Naive thymus-derived CD8-positive, alpha-beta T cell (primary cell): ENCODE measurements around the gene KAZALD1. TPM values are rescaled to one million over a fixed set of nuclear protein-coding genes. Genes with fewer than 3 reads are reported as not detected.
A peak's percentile ranks its signal among the peaks of the same experiment; 100 is the strongest.

ENCODE experiments used
- ATAC-seq, 2 donors: fragments of 150-1000 bp; cut with Tn5 transposase in 1 of 2; sonication (Bioruptor Pico), chemical (Tn5 transposase) in 1 of 2; 1 replicate in 1 of 2; 2 replicates in 1 of 2; pipeline ENCODE4 v1.10.0; 2021; ENCODE audit warnings: mild to moderate bottlenecking in 2 of 2, moderate library complexity in 2 of 2
- POLR2A ChIA-PET: fragments of 350-600 bp; sonication (Branson Sonifier 250); formaldehyde crosslinking; loops from one replicate; lab custom pipeline; 2021; ENCODE audit warnings: antibody characterized with exemption; lab: Charles Lee
- DNase-seq, 10 donors: peaks; one replicate each; pipeline versions ENCODE4 v3.0.0 to v3.0.0-alpha.2; 2020 to 2022
- H3K27ac Mint-ChIP-seq, 10 donors: one replicate each; pipeline ENCODE4 v1.8.0; 2020 to 2022; ENCODE audit warnings: mild to moderate bottlenecking in 10 of 10, mixed read lengths in 10 of 10, moderate library complexity in 4 of 10, inconsistent platforms in 1 of 10
- H3K27me3 Mint-ChIP-seq, 5 donors: one replicate each; pipeline ENCODE4 v1.8.0; 2021 to 2022; ENCODE audit warnings: mixed read lengths in 5 of 5
- H3K36me3 Mint-ChIP-seq, 3 donors: one replicate each; pipeline ENCODE4 v1.8.0; 2020 to 2022; ENCODE audit warnings: mixed read lengths in 3 of 3, mild to moderate bottlenecking in 2 of 3, inconsistent platforms in 1 of 3
- H3K4me1 Mint-ChIP-seq, 4 donors: one replicate each; pipeline ENCODE4 v1.8.0; 2021 to 2022; ENCODE audit warnings: mixed read lengths in 4 of 4
- H3K4me3 Mint-ChIP-seq, 10 donors: one replicate each; pipeline ENCODE4 v1.8.0; 2020 to 2022; ENCODE audit warnings: mild to moderate bottlenecking in 10 of 10, mixed read lengths in 10 of 10, moderate library complexity in 6 of 10, inconsistent platforms in 1 of 10
- H3K9me3 Mint-ChIP-seq, 9 donors: one replicate each; pipeline ENCODE4 v1.8.0; 2020 to 2022; ENCODE audit warnings: mixed read lengths in 9 of 9, mild to moderate bottlenecking in 3 of 9, inconsistent platforms in 1 of 9, moderate library complexity in 1 of 9
- polyA plus RNA-seq, 3 donors: library from polyadenylated mRNA; unstranded; fragments of 300-500 nt; fragmentation: Illumina TruSeq; gene quantifications; one replicate each; pipeline ENCODE4 v1.2.3, GENCODE V29; 2021
- total RNA-seq, 8 experiments: library from RNA in 2 of 8; stranded (reverse) in 2 of 8; gene quantifications; one replicate each; pipeline ENCODE4 v1.2.3 and lab custom pipeline; 2021 to 2026

Gene KAZALD1
- total and polyA plus RNA-seq, 5 experiments from 2014 or later, result not detected

GRCh38 chr10:101076630-101077029, 14.8 kb downstream of the KAZALD1 start:
- DNase-seq (no peak), ATAC-seq (no peak)
- H3K27ac Mint-ChIP-seq, result no peak overlapping the region
- peaks cover 0 to 2% (median 0%) of the 10 kb centered on the region in 3 donors for H3K36me3 Mint-ChIP-seq
- no peak overlapping the region for H3K4me3 Mint-ChIP-seq
- H3K27me3 Mint-ChIP-seq, result peaks cover 33 to 85% (median 62%) of the 10 kb centered on the region in 5 donors
- peaks cover 0 to 14% (median under 1%) of the 10 kb centered on the region in 4 donors for H3K4me1 Mint-ChIP-seq
- peaks cover 0 to 2% (median 0%) of the 10 kb centered on the region in 9 donors for H3K9me3 Mint-ChIP-seq
- POLR2A ChIA-PET, result no interaction called here

GRCh38 chr10:101079874-101080273, 18.1 kb downstream of the KAZALD1 start:
- POLR2A ChIA-PET, result no interaction called here
- Mint-ChIP-seq H3K9me3 (peaks cover 0 to 2% (median 0%) of the 10 kb centered on the region in 9 donors), H3K4me1 (peaks cover 0 to 1% (median 0%) of the 10 kb centered on the region in 4 donors), H3K4me3 (no peak overlapping the region), H3K27me3 (peaks cover 21 to 75% (median 52%) of the 10 kb centered on the region in 5 donors), H3K36me3 (no peaks in the 10 kb centered on the region), H3K27ac (peak overlapping the region in 2 of 10 donors; percentile 33 to 68)
- ATAC-seq (no peak), DNase-seq (no peak)

GRCh38 chr10:101080933-101081931, 19.4 kb downstream of the KAZALD1 start:
- H3K9me3 Mint-ChIP-seq, result peaks cover 0 to 2% (median 0%) of the 10 kb centered on the region in 9 donors
- H3K27ac Mint-ChIP-seq, result no peak overlapping the region
- DNase-seq (no peak), ATAC-seq (no peak)
- H3K36me3 Mint-ChIP-seq, result no peaks in the 10 kb centered on the region
- H3K27me3 Mint-ChIP-seq, result peaks cover 16 to 73% (median 47%) of the 10 kb centered on the region in 5 donors
- POLR2A ChIA-PET, result no interaction called here
- H3K4me3 Mint-ChIP-seq, result no peak overlapping the region
- H3K4me1 Mint-ChIP-seq, result peaks cover 0 to 1% (median 0%) of the 10 kb centered on the region in 4 donors

- Mint-ChIP-seq H3K9me3 (peaks cover 0 to under 1% (median 0%) of the 10 kb centered on the region in 9 donors), H3K27ac (no peak overlapping the region), H3K4me1 (peaks cover 0 to 4% (median 0%) of the 10 kb centered on the region in 4 donors), H3K27me3 (peaks cover 22 to 80% (median 62%) of the 10 kb centered on the region in 5 donors), H3K4me3 (no peak overlapping the region), H3K36me3 (no peaks in the 10 kb centered on the region)
- ATAC-seq (no peak), DNase-seq (no peak)
- POLR2A ChIA-PET, result no interaction called here
Observed at GRCh38 chr10:101085846-101086245, 24.1 kb downstream of the KAZALD1 start.

- Mint-ChIP-seq H3K9me3 (no peaks in the 10 kb centered on the region), H3K27ac (no peak overlapping the region), H3K36me3 (no peaks in the 10 kb centered on the region), H3K27me3 (peaks cover 26 to 89% (median 63%) of the 10 kb centered on the region in 5 donors), H3K4me3 (no peak overlapping the region), H3K4me1 (peaks cover 0 to 4% (median 0%) of the 10 kb centered on the region in 4 donors)
- DNase-seq (no peak), ATAC-seq (no peak)
- POLR2A ChIA-PET, result no interaction called here
Observed at GRCh38 chr10:101087376-101087775, 25.6 kb downstream of the KAZALD1 start.

- no peak overlapping the region for H3K27ac Mint-ChIP-seq
- peaks cover 0 to 4% (median 0%) of the 10 kb centered on the region in 4 donors for H3K4me1 Mint-ChIP-seq
- H3K4me3 Mint-ChIP-seq, result no peak overlapping the region
- no peak for ATAC-seq
- DNase-seq, result no peak
- no peaks in the 10 kb centered on the region for H3K36me3 Mint-ChIP-seq
- POLR2A ChIA-PET, result interaction anchor here (0.6 kb wide), 1 partner anchor 178 kb away, joined by 3 read pairs; no protein-coding TSS in a partner anchor
- no peaks in the 10 kb centered on the region for H3K9me3 Mint-ChIP-seq
- H3K27me3 Mint-ChIP-seq, result peaks cover 26 to 89% (median 65%) of the 10 kb centered on the region in 5 donors
Observed at GRCh38 chr10:101087965-101088364, 26.2 kb downstream of the KAZALD1 start.

- Mint-ChIP-seq H3K27ac (no peak overlapping the region), H3K36me3 (no peaks in the 10 kb centered on the region), H3K4me3 (no peak overlapping the region), H3K27me3 (peaks cover 24 to 92% (median 63%) of the 10 kb centered on the region in 5 donors), H3K4me1 (peaks cover 0 to 4% (median 0%) of the 10 kb centered on the region in 4 donors), H3K9me3 (no peaks in the 10 kb centered on the region)
- ATAC-seq (no peak), DNase-seq (no peak)
- POLR2A ChIA-PET, result no interaction called here
Observed at GRCh38 chr10:101089520-101090299, 27.9 kb downstream of the KAZALD1 start.

GRCh38 chr10:101090597-101090996, 28.8 kb downstream of the KAZALD1 start:
- DNase-seq (no peak), ATAC-seq (no peak)
- Mint-ChIP-seq H3K27ac (no peak overlapping the region), H3K9me3 (no peaks in the 10 kb centered on the region), H3K4me3 (no peak overlapping the region), H3K4me1 (peaks cover under 1 to 4% (median 2%) of the 10 kb centered on the region in 4 donors), H3K27me3 (peaks cover 30 to 92% (median 66%) of the 10 kb centered on the region in 5 donors), H3K36me3 (no peaks in the 10 kb centered on the region)
- POLR2A ChIA-PET, result no interaction called here

- Mint-ChIP-seq H3K36me3 (no peaks in the 10 kb centered on the region), H3K4me3 (no peak overlapping the region), H3K4me1 (peaks cover 2 to 6% (median 5%) of the 10 kb centered on the region in 4 donors), H3K9me3 (no peaks in the 10 kb centered on the region), H3K27me3 (peaks cover 31 to 95% (median 60%) of the 10 kb centered on the region in 5 donors), H3K27ac (peak overlapping the region in 1 of 10 donors; percentile 65)
- POLR2A ChIA-PET, result no interaction called here
- ATAC-seq (no peak), DNase-seq (no peak)
Observed at GRCh38 chr10:101091546-101092290, 29.9 kb downstream of the KAZALD1 start.

- Mint-ChIP-seq H3K27ac (no peak overlapping the region), H3K9me3 (no peaks in the 10 kb centered on the region), H3K27me3 (peaks cover 28 to 95% (median 57%) of the 10 kb centered on the region in 5 donors), H3K4me1 (peaks cover 2 to 6% (median 3%) of the 10 kb centered on the region in 4 donors), H3K4me3 (no peak overlapping the region), H3K36me3 (no peaks in the 10 kb centered on the region)
- ATAC-seq (no peak), DNase-seq (no peak)
- POLR2A ChIA-PET, result no interaction called here
Observed at GRCh38 chr10:101092881-101093354, 31.1 kb downstream of the KAZALD1 start.

- no peak overlapping the region for H3K4me3 Mint-ChIP-seq
- ATAC-seq, result no peak
- DNase-seq, result no peak
- H3K9me3 Mint-ChIP-seq, result no peaks in the 10 kb centered on the region
- POLR2A ChIA-PET, result interaction anchor here (0.6 kb wide), 1 partner anchor 71 kb away, joined by 7 read pairs; no protein-coding TSS in a partner anchor
- H3K4me1 Mint-ChIP-seq, result peaks cover 2 to 6% (median 3%) of the 10 kb centered on the region in 4 donors
- H3K27me3 Mint-ChIP-seq, result peaks cover 25 to 93% (median 52%) of the 10 kb centered on the region in 5 donors
- no peak overlapping the region for H3K27ac Mint-ChIP-seq
- no peaks in the 10 kb centered on the region for H3K36me3 Mint-ChIP-seq
Observed at GRCh38 chr10:101094121-101094879, 32.5 kb downstream of the KAZALD1 start.
